HepG2 (cell line): ENCODE measurements around the gene ARPP21. TPM values are rescaled to one million over a fixed set of nuclear protein-coding genes. Genes with fewer than 3 reads are reported as not detected.

Experiments
- ATAC-seq: fragments of 200-7000 bp; cut with Tn5 transposase; 3 replicates; pipeline ENCODE4 v1.9.1; 2020; ENCODE audit warnings: mild to moderate bottlenecking, moderate library complexity
- BruUV-seq: library from RNA; stranded (reverse); fragments of 400-500 nt; replicated peaks from 2 replicates; lab custom pipeline; 2021; lab: Mats Ljungman, UMichigan
- CTCF ChIA-PET: fragments of 300-600 bp; formaldehyde crosslinking; extraction: SDS; loops from one replicate; lab custom pipeline; 2021; ENCODE audit warnings: low total read pairs, inconsistent platforms, low intra/inter-chr PET ratio; lab: Yijun Ruan, JAX
- POLR2A ChIA-PET: fragments of 350-600 bp; sonication (Branson Sonifier 250); formaldehyde crosslinking; loops from one replicate; lab custom pipeline; 2020; ENCODE audit warnings: antibody characterized with exemption, inconsistent platforms; lab: Yijun Ruan, JAX
- DNase-seq: peaks from one replicate; pipeline ENCODE4 v3.0.0-alpha.2; 2015; ENCODE audit warnings: low spot score
- FAIRE-seq: peaks from 3 replicates; lab custom pipeline; 2011; peaks lifted over from hg19 to GRCh38; lab: Jason Lieb, UNC
- H2AFZ ChIP-seq: one replicate; pipeline ENCODE4 v1.6.1; 2011; ENCODE audit warnings: low read length, inconsistent platforms
- H3K27ac ChIP-seq: fragments of 300-600 bp; 3 replicates; pipeline ENCODE4 v1.8.0; 2011; ENCODE audit warnings: mixed run types, mild to moderate bottlenecking, mixed read lengths, low read length, inconsistent platforms; ENCODE audit not compliant: insufficient read depth; ENCODE audit errors: extremely low read length
- H3K27me3 ChIP-seq, 2 experiments: fragments of 200-600 bp in 1 of 2; 2 replicates in 1 of 2; 3 replicates in 1 of 2; pipeline versions ENCODE4 v1.6.0 to v1.8.0; 2011; ENCODE audit warnings: low read length in 2 of 2, mild to moderate bottlenecking in 2 of 2, moderate library complexity in 2 of 2, inconsistent platforms in 1 of 2; ENCODE audit not compliant: insufficient read depth in 2 of 2, control insufficient read depth in 1 of 2
- H3K36me3 ChIP-seq, 2 experiments: fragments of 200-600 bp in 1 of 2; replicated peaks in 1 of 2; 2 replicates in 1 of 2; 3 replicates in 1 of 2; pipeline versions ENCODE4 v1.5.1 to v1.8.0; 2011; ENCODE audit warnings: low read length in 2 of 2, inconsistent platforms in 1 of 2; ENCODE audit not compliant: insufficient read depth in 2 of 2, control insufficient read depth in 1 of 2
- H3K4me1 ChIP-seq: 2 replicates; pipeline ENCODE4 v1.5.1; 2012; ENCODE audit warnings: low read length, inconsistent platforms; ENCODE audit not compliant: insufficient read depth
- H3K4me2 ChIP-seq: 2 replicates; pipeline ENCODE4 v1.6.0; 2011; ENCODE audit warnings: low read depth, low read length, inconsistent platforms
- H3K4me3 ChIP-seq, 3 experiments: fragments of 200-600 bp in 1 of 3; sonication (generic), shearing (Covaris generic) in 1 of 3; replicated peaks in 1 of 3; 2 replicates each; pipeline ENCODE4 v1.5.1; 2011 to 2016; ENCODE audit warnings: low read length in 3 of 3, inconsistent platforms in 2 of 3, low read depth in 2 of 3, mild to moderate bottlenecking in 2 of 3, control low read depth in 1 of 3, mixed read lengths in 1 of 3; ENCODE audit not compliant: insufficient read depth in 1 of 3
- H3K79me2 ChIP-seq: one replicate; pipeline ENCODE4 v1.6.1; 2011; ENCODE audit warnings: low read length, inconsistent platforms; ENCODE audit not compliant: insufficient read depth
- H3K9ac ChIP-seq: 2 replicates; pipeline ENCODE4 v1.6.0; 2011; ENCODE audit warnings: mild to moderate bottlenecking, low read depth, low read length, inconsistent platforms; ENCODE audit not compliant: insufficient read depth
- H3K9me3 ChIP-seq: 2 replicates; pipeline ENCODE4 v1.5.1; 2012; ENCODE audit warnings: mild to moderate bottlenecking, low read length
- H4K20me1 ChIP-seq: 2 replicates; pipeline ENCODE4 v1.6.0; 2011; ENCODE audit warnings: inconsistent platforms, mild to moderate bottlenecking, low read length, moderate library complexity; ENCODE audit not compliant: insufficient read depth
- GMEB1 ChIP-seq: sonication (generic); formaldehyde crosslinking; IDR thresholded peaks from 2 replicates; pipeline ENCODE4 v1.5.1; 2020; ENCODE audit warnings: missing genetic modification reagents, mild to moderate bottlenecking, borderline replicate concordance
- KAT2B ChIP-seq: fragments of 150-350 bp; IDR thresholded peaks from 2 replicates; pipeline ENCODE4 v1.6.1; 2014; ENCODE audit warnings: low read depth, low read length, borderline replicate concordance
- KLF9 ChIP-seq: IDR thresholded peaks from 2 replicates; pipeline ENCODE4 v1.6.1; 2016; ENCODE audit warnings: low read depth
- NR2F1 ChIP-seq, 2 experiments: fragments of 450-650 bp in 1 of 2; formaldehyde crosslinking in 1 of 2; IDR thresholded peaks; 2 replicates each; pipeline versions ENCODE4 v1.5.0 to v1.6.1; 2016 to 2020; ENCODE audit warnings: mild to moderate bottlenecking in 1 of 2, missing compliant biosample characterization in 1 of 2, missing genetic modification reagents in 1 of 2, moderate library complexity in 1 of 2
- ZFYVE20 ChIP-seq: sonication (generic); formaldehyde crosslinking; IDR thresholded peaks from 2 replicates; pipeline ENCODE4 v1.8.0; 2023; ENCODE audit warnings: low read depth, mild to moderate bottlenecking, moderate library complexity, missing genetic modification reagents, borderline replicate concordance
- ZKSCAN8 ChIP-seq: IDR thresholded peaks from 2 replicates; pipeline ENCODE4 v1.6.1; 2016; ENCODE audit warnings: borderline replicate concordance, missing genetic modification reagents, missing compliant biosample characterization
- ZNF430 ChIP-seq: sonication (generic); formaldehyde crosslinking; IDR thresholded peaks from 2 replicates; pipeline ENCODE4 v1.9.0; 2021; ENCODE audit warnings: mild to moderate bottlenecking, missing genetic modification reagents
- WGBS: methylation state at CpG from one replicate; pipeline ENCODE4 v1.1.6; 2017; ENCODE audit warnings: low lambda C conversion rate; 5-methylcytosine and 5-hydroxymethylcytosine counted together
- in situ Hi-C: cut with HindIII; loops from 2 replicates; pipeline ENCODE4 v1.10.0; 2017; ENCODE audit warnings: low pct_unique_long_range_greater_than_20kb; ENCODE audit not compliant: extremely low pct_ligation_motif_present
- intact Hi-C: fragments of 100-400 bp; cut with micrococcal nuclease; formaldehyde crosslinking; loops from one replicate; pipeline ENCODE4 v1.10.0; 2022; ENCODE audit not compliant: unreplicated experiment
- polyA plus RNA-seq, 8 experiments: library from polyadenylated mRNA; depleted of rRNA in 3 of 8; stranded (reverse) in 7 of 8; unstranded in 1 of 8; fragments of >200 nt; fragmentation: Illumina TruSeq in 4 of 8; extraction: Trizol in 4 of 8; gene quantifications; 2 replicates each; pipeline versions ENCODE4 v1.2.1 to v1.2.3, GENCODE V29; 2011 to 2016; ENCODE audit warnings: low read depth in 4 of 8, missing spikeins in 1 of 8, mixed read lengths in 1 of 8; ENCODE audit not compliant: insufficient read depth in 1 of 8
- total RNA-seq, 5 experiments: library from RNA; depleted of rRNA; stranded (reverse); fragments of >200 nt; fragmentation: Illumina TruSeq; extraction: Trizol; gene quantifications; 2 replicates each; pipeline ENCODE4 v1.2.3, GENCODE V29; 2016; ENCODE audit warnings: low read depth in 1 of 5
- TF ChIP-seq, protein P1 (sequence below): sonication (generic); formaldehyde crosslinking; IDR thresholded peaks from 2 replicates; pipeline ENCODE4 v1.4.0; 2020; ENCODE audit warnings: missing genetic modification reagents, borderline replicate concordance
- TF ChIP-seq, protein P2 (sequence below): sonication (generic); formaldehyde crosslinking; IDR thresholded peaks from 2 replicates; pipeline ENCODE4 v1.4.0; 2020; ENCODE audit warnings: low read depth, mild to moderate bottlenecking, missing genetic modification reagents

The ARPP21 gene
- total and polyA plus RNA-seq, 2 of the 13 experiments (the other 11 are each of a cell fraction or from before 2014, with no cell fraction given), result not detected

- no peak for TF ChIP-seq ZNF430
- TF ChIP-seq GMEB1 (CRISPR knock-in tag), result no peak
- TF ChIP-seq, all 625 proteins: peak for 0
These were observed 87.9 kb downstream of the ARPP21 start (continued) for GRCh38 chr3:35727179-35727578.

DNA sequence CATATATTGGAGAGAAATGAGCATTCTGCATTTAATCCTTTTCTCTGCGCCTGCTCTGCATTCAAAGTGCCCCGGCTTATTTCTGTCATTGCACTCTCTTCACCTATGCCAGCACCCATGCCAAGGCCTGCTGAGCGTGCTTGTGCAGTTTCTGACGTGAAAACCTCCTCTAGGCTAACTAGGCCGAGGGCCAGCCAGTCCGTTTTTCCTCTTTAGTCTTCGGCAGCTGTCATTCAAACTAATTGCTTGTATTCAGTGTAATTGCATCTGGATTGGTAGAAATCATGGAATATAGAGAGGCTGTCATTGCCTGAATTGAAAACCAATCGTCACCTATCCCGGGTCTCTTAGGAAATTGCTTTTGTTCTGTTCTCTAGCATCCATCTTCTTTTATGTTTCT lies 94.0 kb downstream of the ARPP21 start:
- intact Hi-C loops, result no loop called here
- H3K9me3 ChIP-seq, result no peaks in the 10 kb centered on the region
- no TSS peak for BruUV-seq
- no peaks in the 10 kb centered on the region for H3K79me2 ChIP-seq
- no peaks in the 10 kb centered on the region for H3K27me3 ChIP-seq
- H3K4me1 ChIP-seq, result no peaks in the 10 kb centered on the region
- FAIRE-seq (no peak), DNase-seq (no peak), ATAC-seq (no peak)
- no peak overlapping the region for H3K4me2 ChIP-seq
- in situ Hi-C loops, result no loop called here
- no peaks in the 10 kb centered on the region for H3K36me3 ChIP-seq
- H2AFZ ChIP-seq, result no peak overlapping the region
- H3K9ac ChIP-seq, result no peak overlapping the region
- WGBS, result 20% methylated on average over 9 of the region's 9 CpGs
- no peaks in the 10 kb centered on the region for H4K20me1 ChIP-seq
- ChIA-PET CTCF (no interaction called here), POLR2A (no interaction called here)
- no peak overlapping the region for H3K27ac ChIP-seq
- no peak overlapping the region for H3K4me3 ChIP-seq
- TF ChIP-seq KAT2B (no peak), ZKSCAN8 (CRISPR knock-in tag) (no peak), KLF9 (CRISPR knock-in tag) (no peak), ZFYVE20 (CRISPR knock-in tag) (no peak), NR2F1 (CRISPR knock-in tag; IDR thresholded peaks at IDR 0.05) (no peak)
- TF ChIP-seq, protein P1, sequence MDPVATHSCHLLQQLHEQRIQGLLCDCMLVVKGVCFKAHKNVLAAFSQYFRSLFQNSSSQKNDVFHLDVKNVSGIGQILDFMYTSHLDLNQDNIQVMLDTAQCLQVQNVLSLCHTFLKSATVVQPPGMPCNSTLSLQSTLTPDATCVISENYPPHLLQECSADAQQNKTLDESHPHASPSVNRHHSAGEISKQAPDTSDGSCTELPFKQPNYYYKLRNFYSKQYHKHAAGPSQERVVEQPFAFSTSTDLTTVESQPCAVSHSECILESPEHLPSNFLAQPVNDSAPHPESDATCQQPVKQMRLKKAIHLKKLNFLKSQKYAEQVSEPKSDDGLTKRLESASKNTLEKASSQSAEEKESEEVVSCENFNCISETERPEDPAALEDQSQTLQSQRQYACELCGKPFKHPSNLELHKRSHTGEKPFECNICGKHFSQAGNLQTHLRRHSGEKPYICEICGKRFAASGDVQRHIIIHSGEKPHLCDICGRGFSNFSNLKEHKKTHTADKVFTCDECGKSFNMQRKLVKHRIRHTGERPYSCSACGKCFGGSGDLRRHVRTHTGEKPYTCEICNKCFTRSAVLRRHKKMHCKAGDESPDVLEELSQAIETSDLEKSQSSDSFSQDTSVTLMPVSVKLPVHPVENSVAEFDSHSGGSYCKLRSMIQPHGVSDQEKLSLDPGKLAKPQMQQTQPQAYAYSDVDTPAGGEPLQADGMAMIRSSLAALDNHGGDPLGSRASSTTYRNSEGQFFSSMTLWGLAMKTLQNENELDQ (CRISPR knock-in tag), result no peak
- TF ChIP-seq, protein P2, sequence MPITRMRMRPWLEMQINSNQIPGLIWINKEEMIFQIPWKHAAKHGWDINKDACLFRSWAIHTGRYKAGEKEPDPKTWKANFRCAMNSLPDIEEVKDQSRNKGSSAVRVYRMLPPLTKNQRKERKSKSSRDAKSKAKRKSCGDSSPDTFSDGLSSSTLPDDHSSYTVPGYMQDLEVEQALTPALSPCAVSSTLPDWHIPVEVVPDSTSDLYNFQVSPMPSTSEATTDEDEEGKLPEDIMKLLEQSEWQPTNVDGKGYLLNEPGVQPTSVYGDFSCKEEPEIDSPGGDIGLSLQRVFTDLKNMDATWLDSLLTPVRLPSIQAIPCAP (CRISPR knock-in tag), result no peak
